ENCODE data around the gene SWAP70.

- TF ChIP-seq CTCF (IDR thresholded peaks at IDR 0.05; ENCODE audit: insufficient read depth, low read depth, low read length): no peak
- TF ChIP-seq EZH2 (IDR thresholded peaks at IDR 0.05; ENCODE audit: insufficient read depth, low read length): no peak
These were observed 25.8 kb downstream of the SWAP70 start for GRCh38 chr11:9689721-9690120.

Measured in astrocyte (in vitro differentiated cells and primary cell).